ENCODE results near the gene TIMM9.
"Not testable (repeated sequence)": the region's sequence is repeated elsewhere in the genome, so short reads cannot be mapped to it uniquely, and the experiment has no call there.

Gene TIMM9

GRCh38 chr14:58427281-58428117 lies at the start of gene TIMM9, which contains the start of gene KIAA0586:
TIMM9 (minus strand) TSS chr14:58427531; CDS start chr14:58411945, 15,586 bp downstream.
KIAA0586 (plus strand) TSS chr14:58427719; CDS start chr14:58428265, 546 bp downstream.
- peak; percentile 99 for DNase-seq (ENCODE audit: low spot score)

- no peak for DNase-seq (ENCODE audit: low spot score)
Observed at GRCh38 chr14:58476320-58476719, 49.0 kb upstream of the TIMM9 start.

- DNase-seq (ENCODE audit: low spot score): no peak
Observed at GRCh38 chr14:58469309-58469708, 42.0 kb upstream of the TIMM9 start.

GRCh38 chr14:58467575-58467974 lies 40.2 kb upstream of the TIMM9 start:
- DNase-seq (ENCODE audit: low spot score): no peak

GRCh38 chr14:58466459-58466858 lies 39.1 kb upstream of the TIMM9 start:
- no peak for DNase-seq (ENCODE audit: low spot score)

- peak; percentile 50 for DNase-seq (ENCODE audit: low spot score)
Observed at GRCh38 chr14:58465421-58465820, 38.1 kb upstream of the TIMM9 start.

GRCh38 chr14:58464652-58465051 lies 37.3 kb upstream of the TIMM9 start:
- no peak for DNase-seq (ENCODE audit: low spot score)

- DNase-seq (ENCODE audit: low spot score): no peak
Observed at GRCh38 chr14:58463147-58463546, 35.8 kb upstream of the TIMM9 start.

GRCh38 chr14:58460772-58461171 lies 33.4 kb upstream of the TIMM9 start:
- no peak for DNase-seq (ENCODE audit: low spot score)

GRCh38 chr14:58455593-58456265 lies 28.4 kb upstream of the TIMM9 start:
- DNase-seq (ENCODE audit: low spot score): peak; percentile 40

GRCh38 chr14:58444627-58445026 lies 17.3 kb upstream of the TIMM9 start:
- no peak for DNase-seq (ENCODE audit: low spot score)

- DNase-seq (ENCODE audit: low spot score): no peak
Observed at GRCh38 chr14:58439476-58439875, 12.1 kb upstream of the TIMM9 start.

GRCh38 chr14:58430156-58430555 lies 2.8 kb upstream of the TIMM9 start:
- peak; percentile 70 for DNase-seq (ENCODE audit: low spot score)

GRCh38 chr14:58428118-58428683 lies 870 bp upstream of the TIMM9 start:
- DNase-seq (ENCODE audit: low spot score): peak; percentile 59

GRCh38 chr14:58426670-58427280 lies 556 bp downstream of the TIMM9 start:
- peak; percentile 68 for DNase-seq (ENCODE audit: low spot score)

- DNase-seq (ENCODE audit: low spot score): not testable (repeated sequence)
Observed at GRCh38 chr14:58416934-58417333, 10.4 kb downstream of the TIMM9 start.

- DNase-seq (ENCODE audit: low spot score): no peak
Observed at GRCh38 chr14:58415636-58416547, 11.4 kb downstream of the TIMM9 start.

- no peak for DNase-seq (ENCODE audit: low spot score)
Observed at GRCh38 chr14:58414845-58415244, 12.5 kb downstream of the TIMM9 start.

- DNase-seq (ENCODE audit: low spot score): no peak
Observed at GRCh38 chr14:58408681-58409215, 18.6 kb downstream of the TIMM9 start.

- DNase-seq (ENCODE audit: low spot score): no peak
Observed at GRCh38 chr14:58401587-58401986, 25.7 kb downstream of the TIMM9 start.

GRCh38 chr14:58398895-58399294 lies 28.4 kb downstream of the TIMM9 start:
- DNase-seq (ENCODE audit: low spot score): no peak
